Tibial artery (tissue), 4 donors: ENCODE results near the gene ADAM29.

ENCODE experiments used
- DNase-seq, 2 donors: peaks; one replicate each; pipeline ENCODE4 v3.0.0-alpha.2; 2019
- H3K27ac ChIP-seq, 2 donors: fragments of 200-600 bp; sonication (generic) in 1 of 2; 1 replicate in 1 of 2; 2 replicates in 1 of 2; pipeline ENCODE4 v1.5.1; 2018 to 2019; ENCODE audit warnings: mild to moderate bottlenecking in 1 of 2
- H3K27me3 ChIP-seq, 2 donors: fragments of 200-600 bp; sonication (generic) in 1 of 2; one replicate each; pipeline versions ENCODE4 v1.5.1 to v1.6.0; 2016 to 2019
- H3K36me3 ChIP-seq, 3 donors: fragments of 200-600 bp; sonication (generic) in 2 of 3; one replicate each; pipeline ENCODE4 v1.5.1; 2016 to 2019; ENCODE audit warnings: mild to moderate bottlenecking in 2 of 3
- H3K4me1 ChIP-seq, 4 donors: fragments of 200-600 bp; sonication (generic) in 2 of 4; 1 replicate in 3 of 4; 2 replicates in 1 of 4; pipeline ENCODE4 v1.5.1; 2016 to 2019
- H3K4me3 ChIP-seq, 2 donors: fragments of 200-600 bp; sonication (generic) in 1 of 2; 1 replicate in 1 of 2; 2 replicates in 1 of 2; pipeline ENCODE4 v1.5.1; 2018 to 2019; ENCODE audit warnings: mild to moderate bottlenecking in 2 of 2
- H3K9me3 ChIP-seq, 3 donors: fragments of 200-600 bp; sonication (generic) in 1 of 3; one replicate each; pipeline ENCODE4 v1.5.1; 2016 to 2019
- intact Hi-C: fragments of 100-400 bp; cut with DNase I; formaldehyde crosslinking; loops from one replicate; pipeline ENCODE4 v1.15.0; 2023; ENCODE audit warnings: low total_unique reads
- TF ChIP-seq, protein P1 (sequence below), 2 experiments: fragments of 200-600 bp in 1 of 2; fragments of 450-650 bp in 1 of 2; IDR thresholded peaks; one replicate each; pipeline ENCODE4 v1.5.1; 2017 to 2019; ENCODE audit warnings: antibody characterized with exemption in 2 of 2, mild to moderate bottlenecking in 1 of 2, moderate library complexity in 1 of 2

The ADAM29 gene

DNA sequence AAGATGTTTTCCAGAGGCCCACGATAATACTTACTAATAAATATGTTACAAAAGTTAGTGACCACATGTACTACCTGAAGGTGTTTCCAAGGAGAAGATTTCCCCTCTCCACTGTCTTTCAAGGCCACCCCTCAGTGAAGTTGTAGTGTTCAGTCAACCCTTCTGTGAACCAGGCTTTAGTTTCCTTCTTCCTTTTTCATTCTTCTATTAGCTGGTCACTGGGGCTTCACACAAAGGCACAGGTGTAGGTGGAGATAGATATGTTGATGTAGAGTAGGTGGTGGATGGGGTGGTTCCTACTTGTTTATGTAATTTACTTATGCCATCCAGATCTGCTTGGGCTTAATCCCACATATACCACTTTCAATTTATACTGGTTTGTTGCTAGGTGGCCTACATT, 43.3 kb upstream of the ADAM29 start:
- TF ChIP-seq, protein P1, sequence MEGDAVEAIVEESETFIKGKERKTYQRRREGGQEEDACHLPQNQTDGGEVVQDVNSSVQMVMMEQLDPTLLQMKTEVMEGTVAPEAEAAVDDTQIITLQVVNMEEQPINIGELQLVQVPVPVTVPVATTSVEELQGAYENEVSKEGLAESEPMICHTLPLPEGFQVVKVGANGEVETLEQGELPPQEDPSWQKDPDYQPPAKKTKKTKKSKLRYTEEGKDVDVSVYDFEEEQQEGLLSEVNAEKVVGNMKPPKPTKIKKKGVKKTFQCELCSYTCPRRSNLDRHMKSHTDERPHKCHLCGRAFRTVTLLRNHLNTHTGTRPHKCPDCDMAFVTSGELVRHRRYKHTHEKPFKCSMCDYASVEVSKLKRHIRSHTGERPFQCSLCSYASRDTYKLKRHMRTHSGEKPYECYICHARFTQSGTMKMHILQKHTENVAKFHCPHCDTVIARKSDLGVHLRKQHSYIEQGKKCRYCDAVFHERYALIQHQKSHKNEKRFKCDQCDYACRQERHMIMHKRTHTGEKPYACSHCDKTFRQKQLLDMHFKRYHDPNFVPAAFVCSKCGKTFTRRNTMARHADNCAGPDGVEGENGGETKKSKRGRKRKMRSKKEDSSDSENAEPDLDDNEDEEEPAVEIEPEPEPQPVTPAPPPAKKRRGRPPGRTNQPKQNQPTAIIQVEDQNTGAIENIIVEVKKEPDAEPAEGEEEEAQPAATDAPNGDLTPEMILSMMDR (IDR thresholded peaks at IDR 0.05): no peak
- H3K4me3 ChIP-seq: no peak overlapping the region
- H3K27me3 ChIP-seq: no peaks in the 10 kb centered on the region
- H3K4me1 ChIP-seq: no peaks in the 10 kb centered on the region
- intact Hi-C loops: no loop called here
- no peaks in the 10 kb centered on the region for H3K9me3 ChIP-seq
- DNase-seq: no peak
- H3K36me3 ChIP-seq: no peaks in the 10 kb centered on the region
- no peak overlapping the region for H3K27ac ChIP-seq

DNA sequence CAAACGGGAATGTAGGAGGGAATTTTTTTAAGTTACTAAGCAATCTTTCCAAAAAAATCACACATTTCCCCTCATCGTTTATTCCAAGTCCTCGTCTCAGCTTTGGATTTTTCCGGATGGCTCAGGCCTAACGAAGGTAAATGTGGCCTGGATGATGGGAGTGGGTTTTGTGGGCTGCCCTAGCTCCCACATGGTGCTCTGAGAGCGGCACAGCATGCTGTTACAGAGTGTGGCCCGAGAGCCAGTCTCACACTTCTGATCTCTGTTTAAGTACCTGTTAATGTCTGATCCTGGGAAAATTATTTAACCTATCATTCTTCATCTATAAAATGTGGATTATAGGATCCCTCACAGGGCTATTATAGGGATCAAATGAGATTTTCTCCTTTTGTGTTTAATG, 38.2 kb upstream of the ADAM29 start:
- Histone ChIP-seq H3K27ac (no peak overlapping the region), H3K4me3 (no peak overlapping the region), H3K9me3 (no peaks in the 10 kb centered on the region), H3K27me3 (no peaks in the 10 kb centered on the region), H3K36me3 (no peaks in the 10 kb centered on the region), H3K4me1 (no peaks in the 10 kb centered on the region)
- no peak for DNase-seq
- intact Hi-C loops: no loop called here
- TF ChIP-seq, protein P1 (IDR thresholded peaks at IDR 0.05): no peak

DNA sequence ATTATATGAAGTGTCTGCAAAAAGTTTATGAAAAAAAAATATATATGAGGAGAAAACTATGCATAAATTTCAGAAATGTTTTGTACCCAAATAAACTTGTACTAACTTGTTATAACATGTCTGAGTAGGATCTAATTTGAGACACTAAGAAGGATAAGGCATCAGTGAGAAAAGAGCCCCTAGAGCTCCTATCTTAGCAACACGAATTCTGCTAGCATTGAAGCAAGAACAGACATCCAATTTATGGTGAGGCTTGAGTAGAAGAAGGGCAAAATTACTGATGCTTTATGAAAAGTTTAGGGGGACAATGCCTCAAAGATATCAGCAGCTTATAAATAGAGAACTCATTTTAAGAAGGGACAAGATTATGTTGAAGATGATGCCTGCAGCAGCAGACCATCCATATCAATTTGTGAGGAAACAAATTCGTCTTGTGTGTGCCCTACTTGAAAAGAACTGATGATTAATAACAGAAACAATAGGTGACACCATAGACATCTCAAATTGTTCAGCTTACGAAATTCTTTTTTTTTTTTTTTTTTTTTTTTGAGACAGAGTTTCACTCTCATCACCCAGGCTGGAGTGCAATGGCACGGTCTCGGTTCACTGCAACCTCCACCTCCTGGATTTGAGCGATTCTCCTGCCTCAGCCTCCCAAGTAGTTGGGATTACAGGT, 35.7 kb upstream of the ADAM29 start:
- TF ChIP-seq, protein P1 (IDR thresholded peaks at IDR 0.05): no peak
- intact Hi-C loops: no loop called here
- Histone ChIP-seq H3K27ac (no peak overlapping the region), H3K27me3 (no peaks in the 10 kb centered on the region), H3K4me3 (no peak overlapping the region), H3K9me3 (no peaks in the 10 kb centered on the region), H3K4me1 (no peaks in the 10 kb centered on the region), H3K36me3 (no peaks in the 10 kb centered on the region)
- no peak for DNase-seq

DNA sequence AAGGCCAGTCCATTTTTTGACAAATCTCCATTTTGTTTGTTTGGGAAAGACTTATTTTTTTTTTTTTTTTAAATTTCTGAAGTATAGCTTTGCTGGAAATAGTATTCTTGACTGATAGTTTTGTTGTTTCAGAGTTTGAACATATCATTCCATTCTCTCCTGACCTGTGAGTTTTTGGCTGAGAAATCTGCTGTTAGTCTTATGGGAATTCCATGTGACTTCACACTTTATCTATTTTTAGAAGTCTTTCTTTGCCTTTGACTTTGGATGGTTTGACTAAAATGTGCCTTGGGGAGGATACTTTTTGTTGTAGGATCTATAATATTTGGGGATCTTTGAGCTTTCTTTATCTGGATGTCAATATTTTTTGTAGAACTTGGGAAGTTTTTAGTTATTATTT, 10.7 kb upstream of the ADAM29 start:
- Histone ChIP-seq H3K36me3 (no peaks in the 10 kb centered on the region), H3K4me3 (no peak overlapping the region), H3K27ac (no peak overlapping the region), H3K27me3 (no peaks in the 10 kb centered on the region), H3K9me3 (peaks cover 0 to 9% (median 4%) of the 10 kb centered on the region in 3 donors), H3K4me1 (no peaks in the 10 kb centered on the region)
- DNase-seq: no peak
- TF ChIP-seq, protein P1 (IDR thresholded peaks at IDR 0.05): no peak
- intact Hi-C loops: no loop called here

DNA sequence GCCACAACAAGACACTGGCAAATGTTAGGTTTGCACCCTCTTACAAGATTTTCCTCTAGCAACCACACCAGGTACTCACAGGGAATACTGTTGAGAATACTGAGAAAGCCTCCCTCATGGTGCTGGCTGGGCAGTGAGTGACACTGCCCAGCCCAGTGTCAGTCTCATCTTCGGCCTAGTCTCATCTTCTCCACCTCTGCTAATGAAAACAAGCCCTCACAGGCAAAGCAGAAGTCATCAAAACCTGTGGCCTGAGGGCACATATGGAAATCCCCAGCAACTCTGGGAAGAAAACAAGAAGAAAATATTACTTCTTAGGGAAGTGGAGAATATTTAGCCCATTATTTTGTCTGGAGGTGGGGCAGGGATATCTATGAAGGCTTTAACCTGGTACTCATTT, 7.9 kb upstream of the ADAM29 start:
- Histone ChIP-seq H3K27ac (no peak overlapping the region), H3K36me3 (no peaks in the 10 kb centered on the region), H3K9me3 (peaks cover 0 to 4% (median under 1%) of the 10 kb centered on the region in 3 donors), H3K4me3 (no peak overlapping the region), H3K4me1 (no peaks in the 10 kb centered on the region), H3K27me3 (no peaks in the 10 kb centered on the region)
- TF ChIP-seq, protein P1 (IDR thresholded peaks at IDR 0.05): no peak
- no peak for DNase-seq
- intact Hi-C loops: no loop called here
